GM19043 (cell line): ENCODE data around the gene FAM20C.

Experiments
- ATAC-seq: cut with Tn5 transposase; IDR thresholded peaks from one replicate; pipeline ENCODE4 v1.9.1; 2021; ENCODE audit warnings: low read depth; ENCODE audit not compliant: unreplicated experiment

FAM20C gene

GRCh38 chr7:207418-208129 lies 15.2 kb downstream of the FAM20C start:
- ATAC-seq, result no peak

DNA sequence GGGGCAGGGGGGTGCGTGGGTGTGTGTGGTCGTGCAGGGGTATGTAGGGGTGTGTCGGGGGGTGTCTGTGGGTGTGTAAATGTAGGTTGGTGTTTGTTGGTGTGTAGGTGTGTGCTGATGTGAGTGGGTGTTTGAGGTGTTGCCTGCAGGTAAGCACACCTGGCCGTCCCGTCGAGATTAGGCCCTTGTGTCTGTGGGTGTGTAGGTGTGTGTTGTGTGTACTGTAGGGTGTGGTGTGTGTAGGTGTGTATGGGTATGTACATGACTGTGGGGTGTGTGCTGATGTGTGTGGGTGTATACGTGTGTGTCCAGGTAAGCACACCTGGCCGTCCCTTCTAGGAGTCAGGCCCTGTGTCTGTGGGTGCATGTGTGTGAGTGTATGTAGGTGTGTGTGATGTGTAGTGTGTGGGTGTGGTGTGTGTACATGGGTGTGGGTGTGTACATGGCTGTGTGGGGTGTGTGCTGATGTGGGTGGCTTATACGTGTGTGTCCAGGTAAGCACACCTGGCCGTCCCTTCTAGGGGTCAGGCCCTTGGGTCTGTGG lies 15.8 kb downstream of the FAM20C start:
- no peak for ATAC-seq

DNA sequence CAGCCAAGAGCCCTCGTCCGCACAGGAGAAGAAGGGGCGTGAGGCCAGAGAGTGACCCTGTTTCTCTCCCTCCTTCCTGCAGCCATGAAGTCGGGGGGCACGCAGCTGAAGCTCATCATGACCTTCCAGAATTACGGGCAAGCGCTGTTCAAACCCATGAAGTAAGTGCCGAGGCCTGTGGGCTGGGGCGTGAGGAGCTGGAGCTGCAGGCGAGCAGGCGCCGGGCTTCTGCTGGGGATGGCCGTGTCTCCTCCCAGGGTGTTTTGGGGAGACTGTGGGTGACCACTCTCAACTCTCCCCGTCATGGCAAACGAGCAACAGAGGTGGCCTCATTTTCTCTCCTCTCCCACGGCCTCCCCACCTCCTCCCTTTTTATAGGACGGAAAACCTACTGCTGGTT lies 16.4 kb downstream of the FAM20C start:
- no peak for ATAC-seq

- no peak for ATAC-seq
Measured at GRCh38 chr7:209416-209815, 17.0 kb downstream of the FAM20C start.

DNA sequence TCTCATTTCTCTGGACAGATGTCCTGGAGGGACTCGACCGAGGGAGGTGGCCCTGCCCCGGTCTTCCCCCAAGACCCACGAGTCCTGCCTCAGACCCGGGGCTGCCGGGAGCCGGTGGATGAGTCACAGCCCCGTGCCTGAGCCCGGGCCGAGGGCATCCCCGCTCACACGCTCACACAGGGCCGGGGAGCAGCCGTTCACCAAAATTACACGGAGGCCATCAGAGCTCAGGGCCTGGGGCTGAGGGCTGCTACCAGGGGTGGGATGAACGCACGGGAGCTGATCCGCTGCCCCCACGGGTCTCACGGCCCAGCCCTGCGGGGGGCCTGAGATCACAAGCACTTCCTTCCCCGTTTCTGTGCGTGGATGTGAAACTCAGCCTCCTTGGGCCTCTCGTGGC lies 17.5 kb downstream of the FAM20C start:
- ATAC-seq, result no peak

- no peak for ATAC-seq
Measured at GRCh38 chr7:210401-210925, 18.1 kb downstream of the FAM20C start.

- no peak for ATAC-seq
Measured at GRCh38 chr7:211033-211714, 18.8 kb downstream of the FAM20C start.

DNA sequence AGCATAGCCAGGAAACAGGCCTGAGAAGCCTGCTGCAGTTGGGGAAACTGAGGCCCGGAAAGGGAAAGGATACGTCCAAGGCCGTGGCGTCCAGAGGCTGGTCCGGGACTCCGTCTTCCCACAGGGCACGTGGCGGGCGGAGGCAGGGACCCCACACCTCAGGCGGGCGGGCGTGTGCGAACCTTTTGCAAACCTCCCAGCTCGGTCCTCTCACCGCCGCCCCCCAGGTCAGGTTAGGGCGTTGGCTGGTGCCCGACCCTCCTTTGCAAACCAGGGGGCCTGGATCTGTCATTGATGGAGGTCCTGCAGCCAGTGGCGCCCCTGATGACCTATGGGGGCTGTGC lies 19.3 kb downstream of the FAM20C start:
- no peak for ATAC-seq

DNA sequence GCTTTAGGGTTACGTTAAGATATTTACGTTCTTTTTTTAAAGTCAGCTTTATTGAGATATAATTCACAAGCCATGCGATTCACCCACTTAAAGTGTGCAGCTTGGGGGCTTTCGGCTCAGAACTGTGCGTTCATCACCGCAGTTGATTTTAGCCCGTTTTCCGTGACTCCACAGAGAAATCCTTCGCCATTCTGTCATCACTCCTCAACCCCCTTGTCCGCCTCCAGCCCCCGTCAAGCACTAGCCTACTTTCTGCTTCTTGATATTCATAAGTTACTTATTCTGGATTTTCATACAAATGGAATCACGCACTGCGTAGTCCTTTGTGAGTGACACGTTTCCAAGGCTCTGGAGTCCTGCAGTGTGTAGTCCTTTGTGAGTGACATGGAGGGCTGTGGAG lies 20.4 kb downstream of the FAM20C start:
- no peak for ATAC-seq

GRCh38 chr7:213324-213993 lies 21.1 kb downstream of the FAM20C start:
- ATAC-seq, result no peak

DNA sequence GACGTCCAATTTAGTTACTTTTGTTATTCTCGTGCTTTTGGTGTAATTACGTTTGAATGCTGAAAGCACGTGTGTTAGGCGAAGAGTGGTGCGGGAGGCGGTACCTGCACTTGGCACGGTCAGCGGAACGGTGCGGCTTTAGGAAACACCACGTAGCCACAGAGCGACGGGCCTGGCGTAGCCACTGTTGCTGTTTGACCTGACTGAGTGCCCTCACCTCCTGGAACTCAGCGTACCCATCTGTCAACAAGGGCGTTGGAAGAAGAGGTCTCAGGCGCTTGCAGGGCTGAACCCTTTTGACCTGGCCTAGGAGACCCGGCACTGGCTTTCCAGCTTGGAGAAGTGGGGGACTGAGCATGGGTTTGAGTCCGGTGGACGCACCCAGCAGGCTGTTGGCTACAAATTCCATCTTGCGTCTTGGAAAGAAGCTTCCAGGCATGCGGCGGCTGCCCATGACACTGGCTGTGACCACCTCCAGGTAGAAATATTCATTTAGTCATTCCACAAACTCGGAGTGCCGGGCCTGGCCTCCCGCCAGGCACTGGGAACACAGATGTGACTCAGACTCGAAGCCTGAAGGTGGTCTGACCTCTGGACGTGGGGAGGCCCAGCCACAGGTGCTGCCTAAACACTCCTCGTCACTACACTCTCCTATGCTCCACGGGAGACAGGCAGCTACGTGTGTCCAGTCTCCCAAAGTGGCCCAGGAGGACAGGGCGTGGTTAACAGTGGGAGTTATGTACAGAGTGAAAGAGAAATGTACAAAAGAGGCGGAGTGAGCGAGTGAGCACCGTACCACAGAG lies 22.2 kb downstream of the FAM20C start:
- ATAC-seq, result no peak

GRCh38 chr7:216360-217300 lies 24.3 kb downstream of the FAM20C start:
- ATAC-seq, result no peak

DNA sequence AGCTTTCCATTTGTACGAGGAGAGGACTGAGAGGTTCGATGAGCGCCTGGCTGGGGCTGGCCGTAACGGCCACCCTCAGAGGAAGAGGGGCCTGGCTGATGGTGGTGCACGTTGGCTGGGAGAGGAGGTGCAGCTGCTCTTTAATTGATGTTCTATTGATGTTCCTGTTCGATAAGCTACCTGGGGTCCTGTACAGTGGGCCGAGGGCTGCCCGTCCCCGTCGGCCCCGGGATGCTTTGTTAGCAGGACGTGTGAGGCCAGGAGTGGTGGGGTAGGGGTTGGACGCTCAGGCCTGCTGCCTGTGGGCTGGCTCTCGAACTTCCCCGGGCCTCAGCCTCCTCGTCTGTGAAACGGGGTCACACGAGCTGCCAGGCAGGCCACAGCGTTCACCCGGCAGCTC lies 25.4 kb downstream of the FAM20C start:
- ATAC-seq, result no peak

- ATAC-seq, result no peak
Measured at GRCh38 chr7:218316-218715, 25.9 kb downstream of the FAM20C start.

GRCh38 chr7:218896-219580 lies 26.7 kb downstream of the FAM20C start:
- ATAC-seq, result no peak

DNA sequence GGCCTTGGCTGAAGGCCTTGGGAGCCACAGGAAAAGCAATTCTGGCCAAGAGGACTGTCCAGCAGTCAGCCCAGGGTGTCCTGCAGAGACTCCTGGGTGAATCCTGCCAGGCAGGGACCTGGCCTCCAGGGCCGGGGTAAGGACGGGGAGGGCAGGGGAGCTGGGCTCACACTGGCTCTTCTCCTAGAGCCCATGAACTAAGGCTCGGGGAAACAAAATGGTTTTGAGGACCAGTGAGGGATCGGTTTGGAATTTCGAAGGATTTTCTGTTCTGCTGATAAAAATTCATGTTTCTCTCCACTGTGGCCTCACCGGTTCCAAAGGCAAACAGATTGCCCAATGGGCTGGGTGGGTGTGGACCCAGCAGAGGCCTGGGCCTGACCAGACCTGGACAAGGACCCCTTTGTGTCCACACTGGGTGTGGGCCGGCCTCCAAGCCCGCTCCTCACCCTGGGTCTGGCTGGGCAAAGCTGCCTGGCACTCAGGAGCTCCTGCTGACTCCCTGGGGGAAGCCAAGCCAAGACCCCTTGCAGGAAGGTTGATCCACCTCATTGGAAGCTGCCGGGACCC lies 27.3 kb downstream of the FAM20C start:
- ATAC-seq, result no peak

DNA sequence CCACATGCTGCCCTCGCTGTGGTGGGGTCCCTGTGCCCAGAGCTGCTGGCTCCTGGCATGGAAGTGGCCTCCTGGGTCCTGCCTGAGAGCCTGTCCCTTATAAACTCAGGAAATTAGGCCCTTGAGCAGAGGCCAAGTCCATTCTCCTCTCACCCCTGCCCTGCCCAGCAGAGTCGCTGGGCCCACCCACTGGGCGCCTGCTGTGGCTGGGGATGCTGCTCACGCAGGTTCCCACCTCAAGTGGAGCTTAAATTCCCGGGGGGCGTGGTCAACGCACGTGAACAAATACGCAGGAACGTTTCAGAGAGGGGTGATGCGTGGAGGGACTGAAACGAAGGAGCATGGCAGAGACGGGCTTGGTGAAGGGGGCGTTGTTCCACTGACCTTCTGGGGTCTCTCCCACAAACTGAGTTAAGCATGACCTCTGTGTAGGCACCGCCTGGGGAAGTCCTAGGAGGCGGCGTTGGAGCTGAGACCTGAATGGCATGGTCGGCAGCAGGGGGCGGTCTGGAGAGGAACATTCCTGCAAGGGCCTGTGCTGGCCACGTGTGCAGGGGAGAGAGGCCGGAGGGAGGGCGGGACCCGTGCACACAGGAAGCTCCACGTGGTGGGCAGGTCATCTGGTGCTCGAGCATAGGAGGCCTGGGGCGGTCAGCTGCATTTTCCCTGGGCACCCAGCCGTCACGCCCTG lies 27.9 kb downstream of the FAM20C start:
- no peak for ATAC-seq
